Suppressor macrophage (primary cell): ENCODE results near the gene CEMIP2.
"Not testable (repeated sequence)": the region's sequence is repeated elsewhere in the genome, so short reads cannot be mapped to it uniquely, and the experiment has no call there.

Source experiments
- DNase-seq, 4 experiments: peaks; one replicate each; pipeline ENCODE4 v3.0.0-alpha.2; 2020 to 2022
- total RNA-seq, 17 experiments: gene quantifications; one replicate each; lab custom pipeline; 2026; ENCODE audit warnings: mixed read lengths in 6 of 17, inconsistent platforms in 3 of 17; lab: John Stamatoyannopoulos, UW

Gene CEMIP2
- total RNA-seq, result 46.9 to 221 (median 113) reads per million in 17 experiments

- DNase-seq, result peak; percentile 90 to 96 (median 94)
Measured at GRCh38 chr9:71768388-71769174, at the start of gene CEMIP2. Gene CEMIP2 (minus strand): TSS chr9:71768513. CDS start chr9:71750373, 18,140 bp downstream.

GRCh38 chr9:71816916-71817451, 48.7 kb upstream of the CEMIP2 start:
- peak in 2 of 4 experiments; percentile 4 to 5 for DNase-seq

- no peak for DNase-seq
Measured at GRCh38 chr9:71814815-71815214, 46.5 kb upstream of the CEMIP2 start.

GRCh38 chr9:71814226-71814625, 45.9 kb upstream of the CEMIP2 start:
- no peak for DNase-seq

- no peak for DNase-seq
Measured at GRCh38 chr9:71812385-71812784, 44.1 kb upstream of the CEMIP2 start.

- no peak for DNase-seq
Measured at GRCh38 chr9:71808068-71808467, 39.8 kb upstream of the CEMIP2 start.

GRCh38 chr9:71806901-71807307, 38.6 kb upstream of the CEMIP2 start:
- DNase-seq, result peak; percentile 72 to 85 (median 80)

- DNase-seq, result not testable (repeated sequence)
Measured at GRCh38 chr9:71805096-71805495, 36.8 kb upstream of the CEMIP2 start.

- DNase-seq, result no peak
Measured at GRCh38 chr9:71801826-71802225, 33.5 kb upstream of the CEMIP2 start.

GRCh38 chr9:71797266-71797665, 29.0 kb upstream of the CEMIP2 start:
- peak in 2 of 4 experiments; percentile 5 to 6 for DNase-seq

GRCh38 chr9:71796100-71796767, 27.9 kb upstream of the CEMIP2 start:
- DNase-seq, result no peak

GRCh38 chr9:71795097-71795813, 26.9 kb upstream of the CEMIP2 start:
- DNase-seq, result no peak

- DNase-seq, result no peak
Measured at GRCh38 chr9:71793386-71794105, 25.2 kb upstream of the CEMIP2 start.

- no peak for DNase-seq
Measured at GRCh38 chr9:71791875-71792274, 23.6 kb upstream of the CEMIP2 start.

- DNase-seq, result no peak
Measured at GRCh38 chr9:71790296-71790695, 22.0 kb upstream of the CEMIP2 start.

GRCh38 chr9:71783120-71783523, 14.8 kb upstream of the CEMIP2 start:
- no peak for DNase-seq

GRCh38 chr9:71781391-71781790, 13.1 kb upstream of the CEMIP2 start:
- no peak for DNase-seq

GRCh38 chr9:71780953-71781352, 12.6 kb upstream of the CEMIP2 start:
- no peak for DNase-seq

GRCh38 chr9:71778085-71778484, 9.8 kb upstream of the CEMIP2 start:
- DNase-seq, result no peak

GRCh38 chr9:71774920-71775319, 6.6 kb upstream of the CEMIP2 start:
- no peak for DNase-seq

- DNase-seq, result no peak
Measured at GRCh38 chr9:71772726-71773125, 4.4 kb upstream of the CEMIP2 start.

GRCh38 chr9:71770170-71770569, 1.9 kb upstream of the CEMIP2 start:
- DNase-seq, result no peak
